SU-DHL-6 (cell line): ENCODE data around the gene DNAH3.

Source experiments
- H2AFZ ChIP-seq: fragments of 200-600 bp; sonication (generic); 2 replicates; pipeline ENCODE4 v1.6.1; 2014; ENCODE audit warnings: low read depth, mild to moderate bottlenecking, moderate library complexity, mixed read lengths, antibody characterized with exemption, low read length; ENCODE audit not compliant: severe bottlenecking
- H3F3A ChIP-seq: fragments of 200-600 bp; shearing (Covaris generic); 2 replicates; pipeline ENCODE4 v1.6.0; 2016; ENCODE audit warnings: antibody characterized with exemption, mild to moderate bottlenecking; ENCODE audit not compliant: insufficient read depth
- H3K27ac ChIP-seq: fragments of 200-600 bp; sonication (generic); 2 replicates; pipeline ENCODE4 v1.5.1; 2016; ENCODE audit warnings: low read depth, mild to moderate bottlenecking, low read length, moderate library complexity, mixed read lengths
- H3K27me3 ChIP-seq: fragments of 200-600 bp; sonication (generic), shearing (Covaris generic); 2 replicates; pipeline ENCODE4 v1.6.0; 2014; ENCODE audit warnings: mild to moderate bottlenecking, low read length
- H3K36me3 ChIP-seq: fragments of 200-600 bp; sonication (generic); 2 replicates; pipeline ENCODE4 v1.6.1; 2014; ENCODE audit warnings: mild to moderate bottlenecking, low read length, mixed read lengths
- H3K4me2 ChIP-seq: fragments of 300-600, 200-600 bp; shearing (Covaris generic), sonication (generic); 2 replicates; pipeline ENCODE4 v1.6.0; 2014; ENCODE audit warnings: low read length, low read depth, mild to moderate bottlenecking; ENCODE audit not compliant: poor library complexity, severe bottlenecking
- H3K4me3 ChIP-seq: fragments of 200-600 bp; sonication (generic); 2 replicates; pipeline ENCODE4 v1.5.1; 2014; ENCODE audit warnings: antibody characterized with exemption, low read length, mild to moderate bottlenecking, mixed read lengths; ENCODE audit not compliant: insufficient read depth, poor library complexity, severe bottlenecking
- H3K79me2 ChIP-seq: fragments of 200-600 bp; sonication (generic); 2 replicates; pipeline ENCODE4 v1.6.1; 2014; ENCODE audit warnings: mild to moderate bottlenecking, low read length, moderate library complexity; ENCODE audit not compliant: insufficient read depth
- H3K9ac ChIP-seq: fragments of 200-600 bp; sonication (generic); 2 replicates; pipeline ENCODE4 v1.7.0; 2014; ENCODE audit warnings: mild to moderate bottlenecking, low read length
- H3K9me2 ChIP-seq: fragments of 200-600 bp; sonication (generic); replicated peaks from 2 replicates; pipeline ENCODE4 v1.6.1; 2014; ENCODE audit warnings: low read length; ENCODE audit not compliant: insufficient read depth
- H3K9me3 ChIP-seq: fragments of 200-600 bp; sonication (generic); 2 replicates; pipeline ENCODE4 v1.6.1; 2014; ENCODE audit warnings: low read length, mixed read lengths; ENCODE audit not compliant: insufficient read depth
- H4K20me1 ChIP-seq: fragments of 200-600 bp; sonication (generic); 2 replicates; pipeline ENCODE4 v1.6.1; 2014; ENCODE audit warnings: low read depth, mild to moderate bottlenecking, antibody characterized with exemption, low read length, moderate library complexity, mixed read lengths
- EZH2phosphoT487 ChIP-seq: fragments of 200-600 bp; sonication (generic), shearing (Covaris generic); conservative IDR thresholded peaks from 2 replicates; pipeline ENCODE4 v1.6.1; 2018; ENCODE audit warnings: mild to moderate bottlenecking, antibody characterized with exemption, low read length, moderate library complexity, mixed read lengths
- TF ChIP-seq, protein P1 (sequence below): fragments of 200-600 bp; sonication (generic); IDR thresholded peaks from one replicate; pipeline ENCODE4 v1.5.1; 2017; ENCODE audit warnings: antibody characterized with exemption, mild to moderate bottlenecking, low read length, moderate library complexity; ENCODE audit not compliant: insufficient read depth, poor library complexity, severe bottlenecking

The DNAH3 gene

GRCh38 chr16:20944861-20945574 is 205.6 kb downstream of the DNAH3 start:
- Histone ChIP-seq H3K9me2 (no peaks in the 10 kb centered on the region), H3K27me3 (no peaks in the 10 kb centered on the region), H4K20me1 (no peaks in the 10 kb centered on the region), H3K9me3 (no peaks in the 10 kb centered on the region), H3K79me2 (no peaks in the 10 kb centered on the region), H3K27ac (no peak overlapping the region), H2AFZ (no peak overlapping the region), H3K4me2 (no peak overlapping the region), H3K9ac (no peak overlapping the region), H3K4me3 (no peak overlapping the region), H3K36me3 (no peaks in the 10 kb centered on the region), H3F3A (no peaks in the 10 kb centered on the region)
- no peak for TF ChIP-seq EZH2phosphoT487
- TF ChIP-seq, protein P1, sequence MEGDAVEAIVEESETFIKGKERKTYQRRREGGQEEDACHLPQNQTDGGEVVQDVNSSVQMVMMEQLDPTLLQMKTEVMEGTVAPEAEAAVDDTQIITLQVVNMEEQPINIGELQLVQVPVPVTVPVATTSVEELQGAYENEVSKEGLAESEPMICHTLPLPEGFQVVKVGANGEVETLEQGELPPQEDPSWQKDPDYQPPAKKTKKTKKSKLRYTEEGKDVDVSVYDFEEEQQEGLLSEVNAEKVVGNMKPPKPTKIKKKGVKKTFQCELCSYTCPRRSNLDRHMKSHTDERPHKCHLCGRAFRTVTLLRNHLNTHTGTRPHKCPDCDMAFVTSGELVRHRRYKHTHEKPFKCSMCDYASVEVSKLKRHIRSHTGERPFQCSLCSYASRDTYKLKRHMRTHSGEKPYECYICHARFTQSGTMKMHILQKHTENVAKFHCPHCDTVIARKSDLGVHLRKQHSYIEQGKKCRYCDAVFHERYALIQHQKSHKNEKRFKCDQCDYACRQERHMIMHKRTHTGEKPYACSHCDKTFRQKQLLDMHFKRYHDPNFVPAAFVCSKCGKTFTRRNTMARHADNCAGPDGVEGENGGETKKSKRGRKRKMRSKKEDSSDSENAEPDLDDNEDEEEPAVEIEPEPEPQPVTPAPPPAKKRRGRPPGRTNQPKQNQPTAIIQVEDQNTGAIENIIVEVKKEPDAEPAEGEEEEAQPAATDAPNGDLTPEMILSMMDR, result peak; percentile 31

- TF ChIP-seq, protein P1, result no peak
- no peak for TF ChIP-seq EZH2phosphoT487
- no peak overlapping the region for H3K4me2 ChIP-seq
- H3K27ac ChIP-seq, result no peak overlapping the region
- no peaks in the 10 kb centered on the region for H3K79me2 ChIP-seq
- no peak overlapping the region for H2AFZ ChIP-seq
- H3K36me3 ChIP-seq, result no peaks in the 10 kb centered on the region
- no peak overlapping the region for H3K9ac ChIP-seq
- H3K9me3 ChIP-seq, result no peaks in the 10 kb centered on the region
- no peaks in the 10 kb centered on the region for H3F3A ChIP-seq
- no peaks in the 10 kb centered on the region for H3K27me3 ChIP-seq
- no peak overlapping the region for H3K4me3 ChIP-seq
- no peaks in the 10 kb centered on the region for H3K9me2 ChIP-seq
- H4K20me1 ChIP-seq, result no peaks in the 10 kb centered on the region
Measured at GRCh38 chr16:20942256-20942655, 208.4 kb downstream of the DNAH3 start.

DNA sequence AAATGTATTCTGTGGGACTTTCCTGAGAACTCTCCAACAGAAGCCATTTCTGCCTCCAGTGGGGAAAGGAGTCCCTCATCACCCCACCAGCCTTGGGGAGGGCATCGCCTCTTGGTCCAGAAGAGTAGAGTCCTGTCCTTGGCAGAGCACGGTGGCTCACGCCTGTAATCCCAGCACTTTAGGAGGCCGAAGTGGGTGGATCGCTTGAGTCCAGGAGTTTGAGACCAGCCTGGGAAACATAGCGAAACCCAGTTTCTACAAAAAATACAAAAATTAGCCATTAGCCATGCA is 209.1 kb downstream of the DNAH3 start:
- Histone ChIP-seq H3K4me3 (no peak overlapping the region), H3K9ac (no peak overlapping the region), H3K27me3 (no peaks in the 10 kb centered on the region), H3K4me2 (no peak overlapping the region), H3K36me3 (no peaks in the 10 kb centered on the region), H3K9me3 (no peaks in the 10 kb centered on the region), H3K27ac (no peak overlapping the region), H3F3A (no peaks in the 10 kb centered on the region), H2AFZ (no peak overlapping the region), H4K20me1 (no peaks in the 10 kb centered on the region), H3K79me2 (no peaks in the 10 kb centered on the region), H3K9me2 (no peaks in the 10 kb centered on the region)
- TF ChIP-seq EZH2phosphoT487, result no peak
- TF ChIP-seq, protein P1, result no peak
